ENCODE results near the gene ARL4A. TPM values are rescaled to one million over a fixed set of nuclear protein-coding genes. Genes with fewer than 3 reads are reported as not detected.

ARL4A gene
- total and polyA plus RNA-seq, 9 of the 15 experiments (the other 6 are each of a cell fraction or from before 2014, with no cell fraction given): 118 to 688 (median 172) TPM

DNA sequence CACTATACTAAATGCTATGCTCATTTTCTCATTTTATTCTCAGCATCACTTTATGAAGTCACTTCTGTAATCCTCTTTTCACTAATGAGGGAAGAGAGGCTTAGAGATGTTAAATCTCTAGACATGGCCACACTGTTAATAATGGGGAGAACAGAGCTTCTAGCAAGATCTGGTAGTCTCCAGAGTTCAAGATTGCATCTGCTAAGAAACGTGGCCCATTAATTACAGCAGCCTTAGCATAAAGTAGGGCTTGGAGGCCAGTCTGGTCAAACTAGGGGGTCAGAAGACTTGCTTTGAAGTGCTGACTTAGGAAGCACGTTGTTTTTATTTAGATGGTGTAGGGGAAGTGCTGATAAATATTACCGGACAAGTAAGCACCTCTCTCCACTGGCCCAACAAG is 29.3 kb downstream of the ARL4A start (continued):
- no peak for TF ChIP-seq ZNF143 (CRISPR knock-in tag; IDR thresholded peaks at IDR 0.05)
- TF ChIP-seq, protein P1, sequence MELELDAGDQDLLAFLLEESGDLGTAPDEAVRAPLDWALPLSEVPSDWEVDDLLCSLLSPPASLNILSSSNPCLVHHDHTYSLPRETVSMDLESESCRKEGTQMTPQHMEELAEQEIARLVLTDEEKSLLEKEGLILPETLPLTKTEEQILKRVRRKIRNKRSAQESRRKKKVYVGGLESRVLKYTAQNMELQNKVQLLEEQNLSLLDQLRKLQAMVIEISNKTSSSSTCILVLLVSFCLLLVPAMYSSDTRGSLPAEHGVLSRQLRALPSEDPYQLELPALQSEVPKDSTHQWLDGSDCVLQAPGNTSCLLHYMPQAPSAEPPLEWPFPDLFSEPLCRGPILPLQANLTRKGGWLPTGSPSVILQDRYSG (tag; conservative IDR thresholded peaks at IDR 0.05; ENCODE audit: low read depth): no peak; the same call in none of the 2 replicates
- TF ChIP-seq SRSF3 (IDR thresholded peaks at IDR 0.05; ENCODE audit: insufficient read depth, low read length): no peak
- TF ChIP-seq NFATC3 (IDR thresholded peaks at IDR 0.05): no peak
- TF ChIP-seq HDAC3 (IDR thresholded peaks at IDR 0.05; ENCODE audit: borderline replicate concordance, partially characterized antibody): no peak
- TF ChIP-seq KDM2B (CRISPR knock-in tag; IDR thresholded peaks at IDR 0.05): no peak
- TF ChIP-seq, protein P2, sequence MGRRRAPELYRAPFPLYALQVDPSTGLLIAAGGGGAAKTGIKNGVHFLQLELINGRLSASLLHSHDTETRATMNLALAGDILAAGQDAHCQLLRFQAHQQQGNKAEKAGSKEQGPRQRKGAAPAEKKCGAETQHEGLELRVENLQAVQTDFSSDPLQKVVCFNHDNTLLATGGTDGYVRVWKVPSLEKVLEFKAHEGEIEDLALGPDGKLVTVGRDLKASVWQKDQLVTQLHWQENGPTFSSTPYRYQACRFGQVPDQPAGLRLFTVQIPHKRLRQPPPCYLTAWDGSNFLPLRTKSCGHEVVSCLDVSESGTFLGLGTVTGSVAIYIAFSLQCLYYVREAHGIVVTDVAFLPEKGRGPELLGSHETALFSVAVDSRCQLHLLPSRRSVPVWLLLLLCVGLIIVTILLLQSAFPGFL (CRISPR knock-in tag; IDR thresholded peaks at IDR 0.05): 0 out of 2 replicates have a peak, but pooled peaks have one; percentile 31
- no peak for TF ChIP-seq ZNF766 (CRISPR knock-in tag; conservative IDR thresholded peaks at IDR 0.05)
- no peak for TF ChIP-seq NR4A1 (CRISPR knock-in tag; IDR thresholded peaks at IDR 0.05)
- TF ChIP-seq NR4A1 (tag; IDR thresholded peaks at IDR 0.05): 0 out of 2 replicates have a peak, but pooled peaks have one; percentile 33
- TF ChIP-seq, protein P3, sequence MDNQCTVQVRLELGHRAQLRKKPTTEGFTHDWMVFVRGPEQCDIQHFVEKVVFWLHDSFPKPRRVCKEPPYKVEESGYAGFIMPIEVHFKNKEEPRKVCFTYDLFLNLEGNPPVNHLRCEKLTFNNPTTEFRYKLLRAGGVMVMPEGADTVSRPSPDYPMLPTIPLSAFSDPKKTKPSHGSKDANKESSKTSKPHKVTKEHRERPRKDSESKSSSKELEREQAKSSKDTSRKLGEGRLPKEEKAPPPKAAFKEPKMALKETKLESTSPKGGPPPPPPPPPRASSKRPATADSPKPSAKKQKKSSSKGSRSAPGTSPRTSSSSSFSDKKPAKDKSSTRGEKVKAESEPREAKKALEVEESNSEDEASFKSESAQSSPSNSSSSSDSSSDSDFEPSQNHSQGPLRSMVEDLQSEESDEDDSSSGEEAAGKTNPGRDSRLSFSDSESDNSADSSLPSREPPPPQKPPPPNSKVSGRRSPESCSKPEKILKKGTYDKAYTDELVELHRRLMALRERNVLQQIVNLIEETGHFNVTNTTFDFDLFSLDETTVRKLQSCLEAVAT (IDR thresholded peaks at IDR 0.05): peak in 1 of 2 experiments; percentile 50; a peak in 1 of 4 replicates
- peak; percentile 87 for TF ChIP-seq ZNF592 (IDR thresholded peaks at IDR 0.05)
- 0 out of 2 replicates have a peak, but pooled peaks have one; percentile 54 for TF ChIP-seq ZNF584 (CRISPR knock-in tag; IDR thresholded peaks at IDR 0.05; ENCODE audit: low read depth)
- no peak for TF ChIP-seq TBP (optimal IDR thresholded peaks at IDR 0.05; ENCODE audit: low read depth, low read length)
- TF ChIP-seq SIX5 (IDR thresholded peaks at IDR 0.05; ENCODE audit: borderline replicate concordance in 1 of 2, insufficient read depth in 1 of 2, low read depth in 1 of 2, low read length in 2 of 2): no peak
- no peak for TF ChIP-seq MAFF (IDR thresholded peaks at IDR 0.05; ENCODE audit: low read length)
- no peak; the same call in 1 of the 2 replicates for TF ChIP-seq ELF1 (tag; IDR thresholded peaks at IDR 0.05)
- 0 out of 2 replicates have a peak, but pooled peaks have one; percentile 10 for TF ChIP-seq RFX1 (IDR thresholded peaks at IDR 0.05)
- TF ChIP-seq TRIM24 (IDR thresholded peaks at IDR 0.05): no peak
- no peak for TF ChIP-seq ARNT (IDR thresholded peaks at IDR 0.05)
- TF ChIP-seq NR2C1 (IDR thresholded peaks at IDR 0.05): no peak
- no peak for TF ChIP-seq NR2C1 (tag; IDR thresholded peaks at IDR 0.05)
- no peak for TF ChIP-seq SP2 (IDR thresholded peaks at IDR 0.05; ENCODE audit: extremely low read depth, low read depth, low read length, poor library complexity, severe bottlenecking)
